ENCODE measurements around the gene PARP11. TPM values are rescaled to one million over a fixed set of nuclear protein-coding genes. Genes with fewer than 3 reads are reported as not detected.

PARP11 gene
- total and polyA plus RNA-seq, 2 of the 8 experiments (the other 6 are each of a cell fraction or from before 2014, with no cell fraction given), result 4.2 to 13.3 TPM

GRCh38 chr12:3882896-3883564 lies 9.8 kb upstream of the PARP11 start:
- Histone ChIP-seq H2BK120ac (replicated peaks; ENCODE audit: low read depth, low read length) (no peak overlapping the region), H4K5ac (ENCODE audit: insufficient read length, low read depth, low read length) (no peak overlapping the region), H3K27me3 (replicated peaks in 1 of 4; ENCODE audit: control insufficient read depth in 3 of 4, extremely low read depth in 1 of 4, insufficient read depth in 3 of 4, low read length in 3 of 4) (no peaks in the 10 kb centered on the region; a peak in 1 of 7 replicates), H2BK20ac (ENCODE audit: low read length) (no peak overlapping the region), H3K18ac (ENCODE audit: extremely low read depth, low read length) (no peak overlapping the region), H3K27ac (ENCODE audit: low read depth, low read length) (no peak overlapping the region), H4K8ac (ENCODE audit: extremely low read depth, insufficient read depth, low read length) (no peak overlapping the region), H4K20me1 (replicated peaks in 1 of 2; ENCODE audit: control insufficient read depth in 1 of 2, insufficient read depth in 2 of 2, low read length in 2 of 2) (no peaks in the 10 kb centered on the region), H2BK12ac (ENCODE audit: low read depth, low read length) (no peak overlapping the region), H3K9me3 (ENCODE audit: insufficient read depth in 2 of 2, low read depth in 1 of 2, low read length in 1 of 2) (no peaks in the 10 kb centered on the region; a peak in 1 of 4 replicates), H3K4ac (replicated peaks; ENCODE audit: insufficient read length, low read depth, low read length) (no peak overlapping the region), H3K79me1 (ENCODE audit: low read depth, low read length) (no peaks in the 10 kb centered on the region), H3K4me3 (ENCODE audit: extremely low read depth in 1 of 4, insufficient read depth in 2 of 4, low read depth in 3 of 4, low read length in 4 of 4) (no peak overlapping the region), H3K36me3 (ENCODE audit: control insufficient read depth in 2 of 4, insufficient read depth in 4 of 4, low read length in 3 of 4) (no peaks in the 10 kb centered on the region), H3K14ac (ENCODE audit: insufficient read length) (no peak overlapping the region), H3K4me2 (ENCODE audit: insufficient read depth in 1 of 2, low read depth in 2 of 2, low read length in 2 of 2) (no peak overlapping the region), H3K9ac (replicated peaks in 1 of 4; ENCODE audit: extremely low read depth in 1 of 4, low read depth in 3 of 4, low read length in 3 of 4) (no peak overlapping the region), H2AFZ (ENCODE audit: low read length) (peak overlapping the region; percentile 15; the same call in 1 of the 2 replicates), H4K91ac (replicated peaks; ENCODE audit: insufficient read length, low read length) (no peak overlapping the region), H3K23ac (ENCODE audit: insufficient read length) (no peak overlapping the region), H2BK15ac (ENCODE audit: low read length) (no peak overlapping the region), H3K4me1 (replicated peaks in 1 of 4; ENCODE audit: control insufficient read depth in 3 of 4, insufficient read depth in 4 of 4, low read length in 3 of 4) (peaks cover 0 to 2% (median under 1%) of the 10 kb centered on the region in 4 experiments; a peak in 5 of 7 replicates), H3K56ac (replicated peaks; ENCODE audit: insufficient read length, low read depth, low read length) (no peak overlapping the region), H2BK5ac (ENCODE audit: low read depth, low read length) (no peak overlapping the region), H2AK5ac (ENCODE audit: low read depth, low read length) (no peak overlapping the region), H3K23me2 (ENCODE audit: low read depth, low read length) (peaks cover 2% of the 10 kb centered on the region; the same call in 1 of the 2 replicates), H3K79me2 (ENCODE audit: control insufficient read depth in 1 of 2, insufficient read depth in 2 of 2, low read length in 2 of 2) (no peaks in the 10 kb centered on the region)
- FAIRE-seq (peak; percentile 24), DNase-seq (ENCODE audit: low read depth in 1 of 2, low spot score in 2 of 2) (no peak)
- CTCF ChIA-PET (ENCODE audit: partially characterized antibody), result interaction anchor here (0.6 to 9.0 kb wide), 30 partner anchors 8 to 1873 kb away, joined by 3 to 114 read pairs (median 4); no protein-coding TSS in a partner anchor
- no peak for TF ChIP-seq GTF2F1 (IDR thresholded peaks at IDR 0.05; ENCODE audit: borderline replicate concordance, low read depth, low read length)
- peak in 2 of 3 experiments; percentile 35 to 44; a peak in 2 of 4 replicates for TF ChIP-seq CTCF (IDR thresholded peaks at IDR 0.05; ENCODE audit: control extremely low read depth in 1 of 3, insufficient read depth in 1 of 3, low read depth in 1 of 3, low read length in 3 of 3)
- TF ChIP-seq RAD21 (IDR thresholded peaks at IDR 0.05 in 1 of 2, conservative IDR thresholded peaks at IDR 0.05 in 1 of 2; ENCODE audit: low read depth in 2 of 2, low read length in 2 of 2), result peak; percentile 22 to 60; a peak in 3 of 4 replicates
- TF ChIP-seq HDAC6 (IDR thresholded peaks at IDR 0.05; ENCODE audit: low read depth, low read length), result no peak
- POLR2A ChIA-PET (ENCODE audit: partially characterized antibody), result interaction anchor here (0.6 kb wide), 1 partner anchor 389 kb away, joined by 3 read pairs; no protein-coding TSS in a partner anchor
- WGBS, 2 experiments (ENCODE audit: extremely low coverage in 1 of 2, insufficient coverage in 1 of 2, insufficient read length in 1 of 2, insufficient replicate concordance in 2 of 2, low coverage in 1 of 2, low lambda C conversion rate in 2 of 2, missing lambda C conversion rate in 1 of 2), result 64% methylated on average over 7 of the region's 7 CpGs; no CpG with 5 or more reads in 1 of the 2 experiments
